Head of caudate nucleus (tissue), 42 donors: Measurements from ENCODE around the gene PLSCR1.
"Not testable (repeated sequence)": the region's sequence is repeated elsewhere in the genome, so short reads cannot be mapped to it uniquely, and the experiment has no call there.

ENCODE experiments used
- DNase-seq, 42 donors: peaks; one replicate each; pipeline versions ENCODE4 v3.0.0 to v3.0.0-alpha.2; 2020 to 2021; ENCODE audit warnings: mixed read lengths in 7 of 42
- intact Hi-C: fragments of 100-400 bp; cut with DNase I; formaldehyde crosslinking; loops from one replicate; pipeline ENCODE4 v1.15.0; 2022

Gene PLSCR1

DNA sequence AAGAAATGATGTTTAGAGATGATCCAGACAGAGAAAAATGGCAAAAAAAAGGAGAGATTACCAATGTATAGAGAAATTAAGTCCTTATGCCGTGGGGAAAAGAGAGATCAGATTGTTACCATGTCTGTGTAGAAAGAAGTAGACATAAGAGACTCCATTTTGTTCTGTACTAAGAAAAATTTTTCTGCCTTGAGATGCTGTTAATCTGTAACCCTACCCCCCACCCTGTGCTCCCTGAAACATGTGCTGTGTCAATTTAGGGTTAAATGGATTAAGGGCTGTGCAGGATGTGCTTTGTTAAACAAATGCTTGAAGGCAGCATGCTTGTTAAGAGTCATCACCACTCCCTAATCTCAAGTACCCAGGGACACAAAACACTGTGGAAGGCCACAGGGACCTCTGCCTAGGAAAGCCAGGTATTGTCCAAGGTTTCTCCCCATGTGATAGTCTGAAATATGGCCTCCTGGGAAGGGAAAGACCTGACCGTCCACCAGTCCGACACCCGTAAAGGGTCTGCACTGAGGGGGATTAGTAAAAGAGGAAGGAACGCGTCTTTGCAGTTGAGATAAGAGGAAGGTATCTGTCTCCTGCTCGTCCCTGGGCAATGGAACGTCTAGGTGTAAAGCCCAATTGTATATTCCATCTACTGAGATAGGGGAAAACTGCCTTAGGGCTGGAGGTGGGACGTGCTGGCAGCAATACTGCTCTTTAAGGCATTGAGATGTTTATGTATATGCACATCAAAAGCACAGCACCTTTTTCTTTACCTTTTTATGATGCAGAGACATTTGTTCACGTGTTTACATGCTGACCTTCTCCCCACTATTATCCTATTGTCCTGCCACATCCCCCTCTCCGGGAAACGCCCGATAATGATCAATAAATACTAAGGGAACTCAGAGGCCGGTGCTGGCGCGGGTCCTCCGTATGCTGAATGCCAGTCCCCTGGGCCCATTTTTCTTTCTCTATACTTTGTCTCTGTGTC, 21.9 kb downstream of the PLSCR1 start:
- DNase-seq, intact Hi-C loops: not testable (repeated sequence)

DNA sequence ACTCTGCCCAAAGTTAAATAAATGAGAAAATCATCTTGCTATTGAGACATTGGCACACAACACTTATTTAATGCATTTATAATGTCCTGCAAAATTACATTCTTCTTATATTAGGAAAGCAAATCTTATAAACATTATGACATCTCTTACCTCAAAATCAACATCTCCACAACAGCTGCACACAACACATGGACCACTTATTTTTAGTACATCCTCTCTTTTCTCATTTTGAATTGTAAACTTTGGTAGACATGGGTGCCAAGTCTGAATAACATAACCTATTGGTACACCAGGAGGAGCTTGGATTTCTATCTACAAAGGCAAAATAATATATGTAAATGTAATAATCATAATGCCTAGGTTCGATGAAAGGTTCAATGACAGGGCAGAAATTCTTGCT, 23.0 kb downstream of the PLSCR1 start:
- DNase-seq: no peak
- intact Hi-C loops: no loop called here

DNA sequence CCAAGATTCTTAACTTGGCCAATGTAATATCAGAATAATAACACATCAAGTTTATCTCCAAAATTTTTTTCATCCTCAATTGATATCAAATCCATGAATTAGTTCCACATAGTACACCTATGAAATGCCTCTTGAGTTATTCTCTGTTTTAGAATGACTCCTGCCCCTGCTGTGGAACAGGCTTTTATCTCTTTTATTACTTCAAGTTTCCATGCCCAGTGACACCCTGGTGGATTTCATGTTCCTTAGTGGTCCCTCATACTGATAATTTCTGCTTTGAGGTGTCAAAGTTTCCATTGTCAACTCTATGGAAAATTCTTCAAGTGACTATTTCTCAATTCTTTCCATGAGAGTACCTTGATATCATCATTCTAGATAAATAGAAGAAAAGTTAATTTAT, 24.6 kb downstream of the PLSCR1 start:
- intact Hi-C loops: no loop called here
- no peak for DNase-seq

DNA sequence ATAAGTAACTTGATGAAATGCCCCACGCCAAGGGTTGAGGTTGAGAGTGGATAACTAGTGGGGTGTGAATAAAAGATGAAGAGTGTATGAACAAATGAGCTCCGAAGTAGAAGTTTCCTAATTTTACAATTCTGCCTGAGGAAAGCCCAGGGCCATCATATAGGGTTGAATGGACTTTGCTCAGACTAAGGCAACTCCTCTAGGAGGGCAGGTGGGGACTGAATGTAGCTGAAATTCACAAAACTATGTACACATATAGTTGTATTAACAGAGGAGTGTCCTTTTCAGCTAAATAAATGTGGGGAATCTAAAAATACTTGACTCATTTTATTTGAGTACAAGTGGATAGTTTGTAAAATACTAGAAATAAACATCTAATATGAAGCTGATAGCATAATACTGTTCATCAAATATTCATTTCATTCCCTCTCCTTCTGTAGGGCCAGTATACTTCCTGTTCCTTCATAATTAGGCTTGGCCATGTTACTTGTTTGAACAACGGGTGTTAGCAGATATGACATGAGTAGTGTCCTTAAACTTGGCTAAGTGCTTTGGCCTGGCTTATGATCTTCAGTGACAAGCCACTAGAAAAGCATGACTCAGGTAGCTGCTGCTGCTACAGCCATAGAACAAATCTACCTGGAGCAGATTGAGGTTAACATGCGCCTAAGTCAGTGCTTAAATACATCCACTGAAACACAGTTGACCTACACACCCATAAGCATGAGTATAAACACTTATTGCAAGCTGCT, 26.5 kb downstream of the PLSCR1 start:
- intact Hi-C loops: no loop called here
- no peak for DNase-seq

DNA sequence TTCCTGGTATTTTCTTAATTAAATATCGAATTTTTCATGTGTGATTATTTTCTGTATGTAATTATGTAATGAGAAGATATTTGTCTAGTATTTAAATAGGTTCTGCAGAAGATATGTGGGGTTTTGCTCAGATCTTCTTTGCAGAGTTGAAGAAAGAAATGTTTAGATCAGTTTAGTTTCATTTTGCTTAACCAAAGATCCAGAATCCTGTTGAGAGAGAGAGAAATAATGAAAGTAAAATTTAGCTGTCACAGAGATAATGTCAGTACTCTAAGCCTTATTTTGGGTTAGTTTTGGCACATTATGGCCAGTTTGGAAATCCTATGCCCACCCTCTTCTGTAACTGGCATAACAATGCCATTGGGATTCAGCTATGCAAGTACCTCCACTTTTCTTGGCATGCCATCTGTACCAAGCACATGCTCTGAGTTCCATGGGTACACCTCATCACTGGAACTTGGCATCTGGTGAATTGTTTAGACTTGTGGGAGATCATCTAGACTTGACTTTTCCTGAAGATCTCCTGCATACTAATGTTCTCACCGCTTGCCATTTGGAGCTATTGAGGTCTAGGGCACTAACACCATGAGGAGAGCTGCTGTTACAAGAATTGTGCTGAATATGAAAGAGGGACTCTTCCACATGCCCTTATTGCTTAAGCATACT, 30.9 kb downstream of the PLSCR1 start:
- no peak for DNase-seq
- intact Hi-C loops: no loop called here

DNA sequence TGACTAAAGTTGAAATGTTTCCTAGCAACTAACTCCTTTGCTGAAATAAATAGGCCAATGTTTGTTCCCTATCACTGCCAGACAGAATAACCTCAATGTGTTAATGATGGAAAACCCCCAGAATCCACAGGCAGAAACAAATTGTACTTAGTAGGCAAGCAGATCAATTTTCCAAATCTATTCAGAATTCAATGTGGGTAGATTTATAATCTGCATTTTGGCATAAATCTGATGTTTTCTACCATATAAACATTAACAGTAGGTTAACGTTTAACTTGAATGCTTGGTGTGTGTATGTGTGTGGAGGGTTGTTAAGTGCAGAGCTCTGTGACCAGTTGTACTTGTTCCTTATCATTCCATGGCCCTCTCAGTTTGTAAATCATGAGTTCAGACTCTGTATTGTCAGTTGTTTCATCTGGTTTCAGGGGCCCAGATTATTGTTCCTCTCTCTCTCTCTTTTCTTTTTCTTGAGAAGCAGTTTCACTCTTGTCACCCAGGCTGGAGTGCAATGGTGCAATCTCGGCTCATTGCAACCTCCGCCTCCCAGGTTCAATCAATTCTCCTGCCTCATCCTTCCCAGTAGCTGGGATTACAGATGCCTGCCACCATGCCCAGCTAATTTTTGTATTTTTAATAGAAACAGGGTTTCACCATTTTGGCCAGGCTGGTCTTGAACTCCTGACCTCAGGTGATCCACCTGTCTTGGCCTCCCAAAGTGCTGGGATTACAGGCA, 32.8 kb downstream of the PLSCR1 start:
- intact Hi-C loops: no loop called here
- no peak for DNase-seq

DNA sequence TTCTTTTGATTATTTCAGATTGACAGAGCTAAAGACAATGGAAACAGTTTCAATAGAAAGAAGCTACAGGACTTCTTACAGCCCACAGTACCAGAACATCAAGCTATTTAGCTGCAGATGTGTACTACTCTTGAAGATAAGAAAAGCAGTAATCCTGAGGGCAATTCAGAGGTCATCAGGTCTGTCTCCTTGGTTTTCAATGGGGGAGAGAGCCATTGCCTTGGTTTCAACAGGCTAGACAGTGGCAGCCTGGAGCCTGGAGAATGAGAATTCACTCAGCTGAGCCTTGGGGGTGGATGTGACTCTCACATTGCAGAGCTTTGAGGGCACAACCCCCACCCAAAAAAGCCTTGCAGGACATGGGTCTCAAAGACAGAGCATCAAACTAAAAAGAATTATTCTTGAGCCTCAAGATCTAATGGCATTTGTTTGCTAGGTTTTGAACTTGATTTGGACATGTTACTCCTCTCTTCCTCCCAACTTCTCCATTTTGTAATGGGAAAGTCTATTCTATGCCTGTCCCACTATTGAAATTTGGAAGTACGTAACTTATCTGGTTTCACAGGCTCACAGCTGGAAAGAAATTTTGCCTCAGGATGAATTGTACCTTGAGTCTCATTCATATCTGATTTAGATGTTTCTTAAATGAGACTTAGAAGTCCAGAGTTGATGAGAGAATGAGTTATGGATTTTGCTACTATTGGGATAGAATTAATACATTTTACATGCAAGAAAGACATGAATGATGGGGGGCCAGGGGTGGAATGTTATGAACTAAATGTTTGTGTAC, 36.9 kb downstream of the PLSCR1 start:
- intact Hi-C loops: no loop called here
- DNase-seq: no peak

DNA sequence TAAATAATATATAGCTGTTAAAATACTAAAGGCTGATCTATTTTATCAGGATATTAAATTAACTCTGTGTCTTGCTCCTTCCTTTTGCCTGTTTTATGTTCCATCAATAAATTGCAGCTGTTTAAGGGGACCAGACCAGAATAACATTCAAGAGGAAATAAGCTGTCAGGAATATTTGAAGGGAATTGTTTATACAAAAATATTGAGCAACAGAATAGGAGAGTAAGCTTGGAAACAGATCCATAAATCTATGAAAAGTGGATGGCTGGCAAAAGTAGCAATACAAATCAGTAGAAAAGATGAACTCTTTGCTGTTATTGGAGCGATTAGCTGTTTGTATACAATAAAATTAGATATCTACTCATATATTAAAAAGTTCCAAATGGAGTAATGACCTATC, 38.9 kb downstream of the PLSCR1 start:
- intact Hi-C loops: no loop called here
- DNase-seq: no peak

DNA sequence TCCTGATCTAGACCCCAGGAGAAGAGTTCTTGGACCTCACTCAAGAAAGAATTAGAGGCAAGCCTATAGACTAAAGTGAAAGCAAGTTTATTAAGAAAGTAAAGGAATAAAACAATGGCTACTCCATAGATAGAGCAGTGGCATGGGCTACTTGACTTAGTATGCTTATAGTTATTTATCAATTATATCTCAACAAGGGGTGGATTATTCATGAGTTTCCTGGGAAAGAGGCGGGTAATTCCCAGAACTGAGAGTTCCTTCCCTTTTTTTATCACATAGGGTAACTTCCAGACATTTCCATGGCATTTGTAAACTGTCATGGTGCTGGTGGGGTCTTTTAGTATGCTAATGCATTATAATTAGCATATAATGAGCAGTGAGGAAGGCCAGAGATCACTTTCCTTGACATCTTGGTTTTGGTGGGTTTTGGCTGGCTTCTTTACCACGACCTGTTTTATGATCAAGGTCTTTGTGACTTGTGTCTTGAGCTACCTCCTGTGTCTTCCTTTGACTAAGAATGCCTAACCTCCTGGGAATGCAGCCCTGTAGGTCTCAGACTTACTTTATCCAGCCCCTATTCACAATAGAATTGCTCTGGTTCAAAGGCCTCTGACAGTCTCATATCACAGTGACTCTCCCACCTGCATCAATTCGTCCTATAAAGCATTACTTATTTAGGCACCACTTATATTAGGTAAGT, 39.8 kb downstream of the PLSCR1 start:
- intact Hi-C loops: no loop called here

DNA sequence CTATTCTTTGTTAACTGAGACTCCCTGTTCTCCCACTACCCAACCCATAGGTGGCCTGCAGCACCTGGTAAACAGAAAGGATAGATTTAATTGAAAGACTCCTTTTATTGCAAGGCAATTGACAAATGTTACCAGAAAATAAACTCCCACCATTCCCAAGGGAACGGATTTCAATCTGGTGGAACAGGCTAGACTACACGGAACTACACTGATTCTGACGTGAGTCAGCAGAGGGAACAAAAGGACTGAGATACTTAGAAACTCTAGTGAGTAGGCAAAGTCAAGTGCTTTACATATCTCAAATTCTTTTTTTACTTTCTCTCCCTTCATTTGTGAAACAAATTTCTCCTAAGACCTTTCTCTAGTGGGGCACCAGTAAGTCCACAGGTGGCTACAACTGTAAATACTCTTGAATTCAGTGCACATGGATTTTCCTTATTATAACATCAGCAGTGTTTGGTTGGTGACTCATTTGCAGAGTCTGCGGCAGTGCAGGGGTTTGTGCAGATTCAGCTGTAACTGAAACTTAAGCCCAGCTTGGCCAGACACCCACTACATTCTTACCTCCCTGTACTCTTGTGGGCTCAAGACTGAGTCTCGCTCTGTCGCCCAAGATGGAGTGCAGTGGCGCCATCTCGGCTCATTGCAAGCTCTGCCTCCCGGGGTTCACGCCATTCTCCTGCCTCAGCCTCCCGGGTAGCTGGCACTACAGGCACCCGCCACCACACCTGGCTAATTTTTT, 40.8 kb downstream of the PLSCR1 start:
- intact Hi-C loops: no loop called here
- DNase-seq: no peak

More for the DNA sequence above, 39.8 kb downstream of the PLSCR1 start:
- DNase-seq: no peak

DNA sequence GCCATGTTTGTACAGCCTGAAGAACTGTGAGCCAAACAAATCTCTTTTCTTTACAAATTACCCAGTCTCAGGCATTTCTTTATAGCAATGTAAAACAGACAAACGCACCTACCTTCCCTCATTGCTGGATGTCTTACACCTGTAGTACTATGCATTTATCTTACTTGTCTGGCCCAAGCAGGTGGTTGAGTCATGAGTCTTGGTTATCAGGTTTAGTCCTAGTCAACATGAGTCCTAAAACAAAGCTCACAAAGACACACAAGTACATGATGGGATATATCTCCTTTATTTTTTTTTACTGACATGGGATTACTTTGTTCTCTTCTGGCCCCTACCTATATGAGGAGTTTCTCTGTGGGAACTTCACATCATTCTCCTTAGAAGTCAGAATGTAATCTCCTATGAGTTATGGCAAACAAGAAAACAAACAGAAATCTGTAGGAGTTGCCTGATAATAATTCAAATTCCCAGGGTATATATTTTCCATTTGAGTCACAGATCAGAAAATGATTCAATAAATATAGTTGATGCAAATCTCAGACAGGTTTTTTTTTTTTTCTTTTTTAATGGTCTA, 41.4 kb downstream of the PLSCR1 start:
- intact Hi-C loops: no loop called here
- no peak for DNase-seq

DNA sequence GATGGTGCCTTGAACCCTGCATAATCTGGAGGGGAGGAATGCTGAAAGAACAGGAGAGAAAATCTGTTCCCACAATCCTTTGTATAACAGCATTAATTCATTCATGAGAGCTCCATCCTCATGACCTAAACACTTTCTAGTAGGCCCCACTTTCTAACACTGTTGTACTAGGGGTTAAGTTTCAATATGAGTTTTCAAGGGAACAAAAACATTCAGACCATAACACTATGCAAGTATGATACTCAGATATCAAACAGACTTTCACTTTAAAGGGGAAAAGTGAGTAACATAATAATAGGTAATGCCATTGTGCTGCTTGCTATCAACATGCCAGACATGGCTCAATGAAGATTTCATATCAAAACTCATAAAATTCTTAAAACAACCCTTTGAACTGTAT, 42.7 kb downstream of the PLSCR1 start:
- no peak for DNase-seq
- intact Hi-C loops: no loop called here

DNA sequence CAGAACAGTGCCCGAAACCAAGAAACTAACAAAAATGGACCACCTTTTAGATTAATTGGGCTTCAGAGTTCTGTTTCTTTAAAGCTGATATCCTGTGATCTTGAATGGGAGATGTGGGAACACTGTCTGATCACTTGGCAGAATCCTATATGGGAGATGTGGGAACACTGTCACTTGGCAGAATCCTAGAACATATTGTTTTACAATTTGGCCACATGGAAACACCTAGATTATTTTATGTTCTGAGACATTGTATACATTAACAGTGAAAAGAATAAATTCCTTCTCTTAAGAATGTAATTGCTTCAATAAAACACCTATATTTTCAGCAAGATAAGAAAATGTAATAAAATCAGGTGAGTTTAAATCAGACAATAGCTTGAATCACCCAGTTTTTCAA, 44.7 kb downstream of the PLSCR1 start:
- DNase-seq: no peak
- intact Hi-C loops: no loop called here

DNA sequence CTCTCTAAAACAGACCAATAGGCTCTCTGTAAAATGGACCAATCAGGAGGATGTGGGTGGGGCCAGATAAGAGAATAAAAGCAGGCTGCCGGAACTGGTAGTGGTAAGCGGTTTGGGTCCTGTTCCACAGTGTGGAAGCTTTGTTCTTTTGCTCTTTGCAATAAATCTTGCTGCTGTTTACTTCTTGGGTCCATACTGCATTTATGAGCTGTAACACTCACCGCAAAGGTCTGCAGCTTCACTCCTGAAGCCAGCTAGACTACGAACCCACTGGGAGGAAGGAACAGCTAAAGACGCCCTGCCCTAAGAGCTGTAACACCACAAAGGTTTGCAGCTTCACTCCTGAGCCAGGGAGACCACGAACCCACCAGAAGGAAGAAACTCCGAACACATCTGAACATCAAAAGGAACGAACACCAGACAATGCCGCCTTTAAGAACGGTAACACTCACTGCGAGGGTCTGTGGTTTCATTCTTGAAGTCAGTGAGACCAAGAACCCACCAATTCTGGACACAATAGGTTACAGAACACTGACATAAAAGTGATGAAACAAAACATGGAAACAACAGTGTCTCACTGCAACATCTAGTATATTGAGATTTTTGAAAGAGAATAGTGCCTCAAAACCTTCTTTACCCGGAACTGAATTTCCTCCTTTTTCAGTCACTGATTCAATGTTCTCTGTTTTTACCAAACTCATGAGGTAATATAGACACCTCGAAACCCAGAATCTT, 46.2 kb downstream of the PLSCR1 start:
- intact Hi-C loops: no loop called here
- DNase-seq: no peak

DNA sequence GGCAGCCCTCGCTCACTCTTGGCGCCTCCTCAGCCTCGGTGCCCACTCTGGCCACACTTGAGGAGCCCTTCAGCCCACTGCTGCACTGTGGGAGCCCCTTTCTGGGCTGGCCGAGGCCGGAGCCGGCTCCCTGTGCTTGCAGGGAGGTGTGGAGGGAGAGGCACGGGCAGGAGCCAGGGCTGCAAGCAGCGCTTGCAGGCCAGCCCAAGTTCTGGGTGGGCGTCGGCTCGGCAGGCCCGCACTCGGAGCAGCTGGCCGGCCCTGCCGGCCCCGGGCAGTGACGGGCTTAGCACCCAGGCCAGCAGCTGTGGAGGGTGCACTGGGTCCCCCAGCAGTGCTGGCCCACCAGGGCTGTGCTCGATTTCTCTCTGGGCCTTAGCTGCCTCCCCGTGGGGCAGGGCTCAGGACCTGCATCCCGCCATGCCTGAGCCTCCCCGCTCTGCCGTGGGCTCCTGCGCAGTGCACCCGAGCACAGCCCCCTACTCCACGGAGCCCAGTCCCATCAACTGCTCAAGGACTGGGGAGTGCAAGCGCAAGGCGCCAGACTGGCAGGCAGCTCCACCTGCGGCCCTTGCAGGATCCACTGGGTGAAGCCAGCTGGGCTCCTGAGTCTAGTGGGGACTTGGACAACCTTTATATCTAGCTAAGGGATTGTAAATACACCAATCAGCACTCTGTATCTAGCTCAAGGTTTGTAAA, 47.1 kb downstream of the PLSCR1 start:
- DNase-seq, intact Hi-C loops: not testable (repeated sequence)
